Suprapubic skin (tissue), 4 donors: ENCODE data around the gene CMKLR1. TPM values are rescaled to one million over a fixed set of nuclear protein-coding genes. Genes with fewer than 3 reads are reported as not detected.

ENCODE experiments used
- DNase-seq, 2 donors: peaks; one replicate each; pipeline ENCODE4 v3.0.0-alpha.2; 2019; ENCODE audit warnings: low spot score in 2 of 2
- H3K27ac ChIP-seq: fragments of 200-600 bp; sonication (generic); one replicate; pipeline ENCODE4 v1.5.1; 2019
- H3K27me3 ChIP-seq: fragments of 200-600 bp; sonication (generic); one replicate; pipeline ENCODE4 v1.5.1; 2019
- H3K36me3 ChIP-seq: fragments of 200-600 bp; sonication (generic); one replicate; pipeline ENCODE4 v1.5.1; 2019
- H3K4me1 ChIP-seq: fragments of 200-600 bp; sonication (generic); one replicate; pipeline ENCODE4 v1.5.1; 2019
- H3K4me3 ChIP-seq: fragments of 200-600 bp; sonication (generic); one replicate; pipeline ENCODE4 v1.5.1; 2019; ENCODE audit warnings: mild to moderate bottlenecking
- H3K9me3 ChIP-seq: fragments of 200-600 bp; sonication (generic); one replicate; pipeline ENCODE4 v1.5.1; 2019
- EP300 ChIP-seq: sonication (generic); formaldehyde crosslinking; IDR thresholded peaks from one replicate; pipeline ENCODE4 v1.6.1; 2017; ENCODE audit warnings: antibody characterized with exemption
- POLR2A ChIP-seq, 2 donors: fragments of 450-650 bp; IDR thresholded peaks; one replicate each; pipeline ENCODE4 v1.6.1; 2017; ENCODE audit warnings: antibody characterized with exemption in 2 of 2, mild to moderate bottlenecking in 2 of 2, moderate library complexity in 2 of 2
- POLR2AphosphoS5 ChIP-seq, 3 donors: sonication (generic); formaldehyde crosslinking; IDR thresholded peaks; one replicate each; pipeline ENCODE4 v1.6.1; 2017; ENCODE audit warnings: antibody characterized with exemption in 3 of 3
- WGBS: methylation state at CpG from one replicate; pipeline ENCODE4 v1.1.5; 2018; 5-methylcytosine and 5-hydroxymethylcytosine counted together
- total RNA-seq, 4 donors: library from RNA; depleted of rRNA; stranded (reverse); fragments of >200 nt; gene quantifications; one replicate each; pipeline ENCODE4 v1.1.0, GENCODE V29; 2016
- TF ChIP-seq, protein P1 (sequence below), 2 donors: fragments of 200-600 bp in 1 of 2; fragments of 450-650 bp in 1 of 2; sonication (generic) in 1 of 2; IDR thresholded peaks; one replicate each; pipeline ENCODE4 v1.5.1; 2016 to 2019; ENCODE audit warnings: antibody characterized with exemption in 2 of 2, mild to moderate bottlenecking in 1 of 2, moderate library complexity in 1 of 2

Gene CMKLR1
- total RNA-seq, 4 donors from 2014 or later = 2.1 to 5.2 (median 3.4) TPM

DNA sequence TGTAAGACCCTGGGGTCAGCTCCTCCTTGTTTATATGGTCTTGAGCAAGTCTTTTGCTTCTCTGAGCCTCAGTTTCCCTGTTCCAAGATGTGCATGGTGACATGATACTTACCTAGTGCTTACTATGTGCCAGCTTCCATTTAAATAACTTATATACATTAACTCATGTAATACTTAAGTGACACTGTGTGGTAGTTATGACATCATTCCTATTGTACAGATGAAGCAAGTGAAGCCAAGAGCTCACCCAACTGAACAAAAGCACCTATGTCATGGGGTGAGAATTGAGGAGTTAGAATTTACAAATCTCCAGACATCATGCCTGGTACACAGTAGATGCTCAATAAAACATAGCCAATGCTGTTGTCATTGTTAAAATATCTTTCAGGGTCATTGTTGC lies 41.3 kb upstream of the CMKLR1 start:
- DNase-seq = no peak
- Histone ChIP-seq H3K27me3 (no peaks in the 10 kb centered on the region), H3K9me3 (no peaks in the 10 kb centered on the region), H3K36me3 (no peaks in the 10 kb centered on the region), H3K27ac (no peak overlapping the region), H3K4me1 (no peaks in the 10 kb centered on the region), H3K4me3 (no peak overlapping the region)
- no peak for TF ChIP-seq EP300
- TF ChIP-seq POLR2A (IDR thresholded peaks at IDR 0.05) = no peak
- TF ChIP-seq, protein P1, sequence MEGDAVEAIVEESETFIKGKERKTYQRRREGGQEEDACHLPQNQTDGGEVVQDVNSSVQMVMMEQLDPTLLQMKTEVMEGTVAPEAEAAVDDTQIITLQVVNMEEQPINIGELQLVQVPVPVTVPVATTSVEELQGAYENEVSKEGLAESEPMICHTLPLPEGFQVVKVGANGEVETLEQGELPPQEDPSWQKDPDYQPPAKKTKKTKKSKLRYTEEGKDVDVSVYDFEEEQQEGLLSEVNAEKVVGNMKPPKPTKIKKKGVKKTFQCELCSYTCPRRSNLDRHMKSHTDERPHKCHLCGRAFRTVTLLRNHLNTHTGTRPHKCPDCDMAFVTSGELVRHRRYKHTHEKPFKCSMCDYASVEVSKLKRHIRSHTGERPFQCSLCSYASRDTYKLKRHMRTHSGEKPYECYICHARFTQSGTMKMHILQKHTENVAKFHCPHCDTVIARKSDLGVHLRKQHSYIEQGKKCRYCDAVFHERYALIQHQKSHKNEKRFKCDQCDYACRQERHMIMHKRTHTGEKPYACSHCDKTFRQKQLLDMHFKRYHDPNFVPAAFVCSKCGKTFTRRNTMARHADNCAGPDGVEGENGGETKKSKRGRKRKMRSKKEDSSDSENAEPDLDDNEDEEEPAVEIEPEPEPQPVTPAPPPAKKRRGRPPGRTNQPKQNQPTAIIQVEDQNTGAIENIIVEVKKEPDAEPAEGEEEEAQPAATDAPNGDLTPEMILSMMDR (IDR thresholded peaks at IDR 0.05) = no peak
- TF ChIP-seq POLR2AphosphoS5 (IDR thresholded peaks at IDR 0.05) = no peak

DNA sequence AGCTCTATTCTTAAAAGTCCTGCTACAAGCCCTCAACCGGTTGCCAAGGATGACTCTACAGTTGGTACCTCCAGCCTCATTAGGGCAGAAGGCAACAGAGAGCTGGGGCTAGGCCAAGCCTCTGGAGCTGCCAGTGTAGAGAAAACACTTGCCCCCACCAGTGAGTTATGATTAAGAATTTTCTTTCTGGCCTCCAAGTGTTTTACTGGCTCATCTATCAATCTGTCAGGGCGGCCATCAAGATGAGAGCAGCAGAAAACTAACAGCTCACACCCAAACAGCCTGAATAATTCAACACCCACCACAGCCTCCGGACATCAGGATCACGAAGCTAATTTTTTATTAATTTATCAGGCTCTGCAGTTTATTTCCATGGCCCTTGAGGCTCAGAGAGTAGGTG lies 40.7 kb upstream of the CMKLR1 start:
- DNase-seq = no peak
- Histone ChIP-seq H3K9me3 (no peaks in the 10 kb centered on the region), H3K27me3 (no peaks in the 10 kb centered on the region), H3K4me3 (no peak overlapping the region), H3K4me1 (no peaks in the 10 kb centered on the region), H3K27ac (no peak overlapping the region), H3K36me3 (no peaks in the 10 kb centered on the region)
- TF ChIP-seq EP300 (no peak), POLR2A (IDR thresholded peaks at IDR 0.05) (no peak), POLR2AphosphoS5 (IDR thresholded peaks at IDR 0.05) (no peak)
- TF ChIP-seq, protein P1 (IDR thresholded peaks at IDR 0.05) = no peak
- WGBS = 79% methylated on average over 4 of the region's 4 CpGs

DNA sequence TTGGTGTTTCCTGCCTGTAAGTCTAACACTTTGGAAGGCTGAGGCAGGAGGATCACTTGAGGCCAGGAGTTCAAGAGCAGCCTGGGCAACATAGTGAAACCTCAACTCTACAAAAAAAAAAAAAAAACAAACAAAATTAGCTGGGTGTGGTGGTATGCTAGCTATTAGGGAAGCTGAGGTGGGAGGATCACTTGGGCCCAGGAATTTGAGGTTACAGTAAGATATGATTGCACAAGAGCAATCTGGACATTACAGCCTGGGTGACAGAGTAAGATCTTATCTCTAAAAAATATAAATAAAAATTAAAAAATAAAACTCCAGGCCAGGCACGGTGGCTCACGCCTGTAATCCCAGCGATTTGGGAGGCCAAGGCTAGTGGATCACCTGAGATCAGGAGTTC lies 39.8 kb upstream of the CMKLR1 start:
- no peaks in the 10 kb centered on the region for H3K36me3 ChIP-seq
- no peak for TF ChIP-seq EP300
- TF ChIP-seq POLR2A (IDR thresholded peaks at IDR 0.05) = no peak
- no peak for TF ChIP-seq POLR2AphosphoS5 (IDR thresholded peaks at IDR 0.05)
- TF ChIP-seq, protein P1 (IDR thresholded peaks at IDR 0.05) = no peak
- no peak for DNase-seq
- H3K4me1 ChIP-seq = no peaks in the 10 kb centered on the region
- peaks cover 3% of the 10 kb centered on the region for H3K9me3 ChIP-seq
- no peak overlapping the region for H3K27ac ChIP-seq
- no peaks in the 10 kb centered on the region for H3K27me3 ChIP-seq
- 88% methylated on average over 3 of the region's 3 CpGs for WGBS
- no peak overlapping the region for H3K4me3 ChIP-seq

DNA sequence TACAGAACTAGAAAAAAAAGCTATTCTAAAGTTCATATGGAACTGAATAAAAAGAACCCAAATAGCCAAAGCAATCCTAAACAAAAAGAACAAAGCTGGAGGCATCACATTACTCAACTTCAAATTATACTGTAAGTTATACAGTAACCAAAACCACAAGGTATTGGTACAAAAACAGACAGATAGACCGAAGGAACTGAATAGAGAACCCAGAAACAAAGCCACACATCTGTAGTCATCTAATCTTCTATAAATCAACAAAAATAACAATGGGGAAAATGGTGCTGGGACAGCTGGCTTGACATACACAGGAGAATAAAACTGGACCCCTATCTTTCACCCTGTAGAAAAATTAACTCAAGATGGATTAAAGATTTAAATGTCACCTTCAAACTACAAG lies 38.1 kb upstream of the CMKLR1 start:
- no peak overlapping the region for H3K4me3 ChIP-seq
- DNase-seq = no peak
- no peak overlapping the region for H3K27ac ChIP-seq
- H3K9me3 ChIP-seq = peaks cover 11% of the 10 kb centered on the region
- H3K27me3 ChIP-seq = no peaks in the 10 kb centered on the region
- WGBS = 27% methylated on average over 1 of the region's 1 CpG
- TF ChIP-seq EP300 = no peak
- no peak for TF ChIP-seq POLR2A (IDR thresholded peaks at IDR 0.05)
- no peaks in the 10 kb centered on the region for H3K36me3 ChIP-seq
- no peaks in the 10 kb centered on the region for H3K4me1 ChIP-seq

DNA sequence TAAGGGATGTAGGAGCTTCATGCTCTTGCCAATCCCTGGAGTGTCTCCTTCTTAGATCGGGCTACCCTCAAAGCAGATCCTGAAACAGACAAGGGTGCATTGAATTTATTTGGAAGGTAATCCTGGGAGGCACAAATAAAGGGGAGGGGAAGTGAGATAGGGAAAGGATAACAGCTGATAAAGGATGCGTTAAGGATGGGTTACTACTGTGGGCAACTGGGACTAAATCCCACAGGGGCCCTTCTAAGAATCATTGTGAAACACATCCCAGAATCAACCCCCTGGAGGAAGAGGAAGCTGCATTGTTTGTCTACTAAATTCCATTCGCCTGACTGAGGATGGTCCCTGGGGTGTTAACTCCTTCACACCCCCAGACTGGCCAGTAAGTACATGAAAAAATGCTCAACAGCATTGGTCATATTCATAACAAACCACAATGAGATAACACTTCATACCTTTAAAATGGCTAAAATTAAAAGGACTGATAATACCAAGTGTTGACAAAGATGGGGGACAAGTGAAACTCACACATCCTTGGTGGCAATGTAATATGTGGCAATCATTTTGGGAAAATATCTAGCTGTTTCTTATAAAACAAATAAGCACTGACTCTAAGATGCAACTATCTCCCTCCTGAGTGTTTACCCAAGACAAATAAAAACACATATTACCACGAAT lies 37.0 kb upstream of the CMKLR1 start:
- Histone ChIP-seq H3K36me3 (no peaks in the 10 kb centered on the region), H3K27me3 (no peaks in the 10 kb centered on the region), H3K4me3 (no peak overlapping the region), H3K4me1 (no peaks in the 10 kb centered on the region), H3K9me3 (peaks cover 11% of the 10 kb centered on the region), H3K27ac (no peak overlapping the region)
- DNase-seq = no peak
- 78% methylated on average over 4 of the region's 4 CpGs for WGBS
- TF ChIP-seq EP300 = no peak

DNA sequence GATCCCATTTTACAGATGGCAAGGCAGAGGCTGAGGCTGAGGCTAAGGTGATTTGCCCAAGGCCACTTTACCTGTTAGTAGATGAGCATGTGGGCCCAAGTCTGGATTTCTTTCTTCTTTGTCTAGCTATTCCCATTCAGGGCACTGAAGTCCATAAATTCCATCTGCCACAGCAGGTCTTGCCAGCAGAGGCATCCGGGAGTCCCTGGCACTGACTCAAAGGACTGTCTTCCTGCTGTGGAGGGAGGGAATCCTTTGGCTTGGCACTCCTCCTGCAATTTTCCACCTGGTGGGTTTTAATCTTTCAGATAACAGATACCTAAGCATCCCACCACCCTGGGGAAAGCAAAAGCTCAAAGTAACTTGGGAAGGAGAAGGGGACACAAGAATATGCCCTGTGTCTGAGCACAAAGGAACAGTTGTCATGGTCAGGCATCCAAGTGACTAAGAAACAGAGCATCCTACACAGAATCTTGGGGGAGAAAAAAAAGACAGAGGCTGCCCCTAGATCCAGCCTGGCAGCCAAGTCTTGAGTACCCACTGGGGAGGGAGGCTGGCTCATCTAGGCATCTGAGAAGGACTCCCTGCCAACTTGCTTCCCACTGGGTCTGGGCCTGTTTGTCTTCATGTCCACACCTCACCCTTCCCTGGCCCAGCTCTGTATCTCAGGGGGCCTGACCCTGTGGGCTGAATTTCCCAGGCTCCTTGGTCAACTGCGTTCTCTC lies 35.6 kb upstream of the CMKLR1 start:
- Histone ChIP-seq H3K36me3 (no peaks in the 10 kb centered on the region), H3K4me1 (no peaks in the 10 kb centered on the region), H3K27ac (no peak overlapping the region), H3K4me3 (no peak overlapping the region), H3K9me3 (peaks cover 11% of the 10 kb centered on the region), H3K27me3 (no peaks in the 10 kb centered on the region)
- no peak for DNase-seq
- TF ChIP-seq, protein P1 (IDR thresholded peaks at IDR 0.05) = no peak
- no peak for TF ChIP-seq POLR2AphosphoS5 (IDR thresholded peaks at IDR 0.05)
- no peak for TF ChIP-seq EP300
- TF ChIP-seq POLR2A (IDR thresholded peaks at IDR 0.05) = no peak
- 71% methylated on average over 2 of the region's 2 CpGs for WGBS
